Activated T-cell treated with anti-CD3 and anti-CD28 coated beads, Interleukin-2, amount 50 U/mL, for 24 hours (primary cell): ENCODE measurements around the gene ZNF771.

ENCODE experiments used
- DNase-seq: peaks from one replicate; pipeline ENCODE4 v3.0.0-alpha.2; 2020
- H3K27ac Mint-ChIP-seq: 2 replicates; pipeline ENCODE4 v1.8.0; 2020; ENCODE audit warnings: mild to moderate bottlenecking, mixed read lengths
- H3K27me3 Mint-ChIP-seq: 2 replicates; pipeline ENCODE4 v1.8.0; 2020; ENCODE audit warnings: mixed read lengths
- H3K36me3 Mint-ChIP-seq: 2 replicates; pipeline ENCODE4 v1.8.0; 2020; ENCODE audit warnings: low read depth, mixed read lengths
- H3K4me1 Mint-ChIP-seq: 2 replicates; pipeline ENCODE4 v1.8.0; 2020; ENCODE audit warnings: low read depth, mixed read lengths
- H3K4me3 Mint-ChIP-seq: 2 replicates; pipeline ENCODE4 v1.8.0; 2020; ENCODE audit warnings: mild to moderate bottlenecking, moderate library complexity, mixed read lengths
- H3K9me3 Mint-ChIP-seq: 2 replicates; pipeline ENCODE4 v1.8.0; 2020; ENCODE audit warnings: mixed read lengths

The ZNF771 gene

DNA sequence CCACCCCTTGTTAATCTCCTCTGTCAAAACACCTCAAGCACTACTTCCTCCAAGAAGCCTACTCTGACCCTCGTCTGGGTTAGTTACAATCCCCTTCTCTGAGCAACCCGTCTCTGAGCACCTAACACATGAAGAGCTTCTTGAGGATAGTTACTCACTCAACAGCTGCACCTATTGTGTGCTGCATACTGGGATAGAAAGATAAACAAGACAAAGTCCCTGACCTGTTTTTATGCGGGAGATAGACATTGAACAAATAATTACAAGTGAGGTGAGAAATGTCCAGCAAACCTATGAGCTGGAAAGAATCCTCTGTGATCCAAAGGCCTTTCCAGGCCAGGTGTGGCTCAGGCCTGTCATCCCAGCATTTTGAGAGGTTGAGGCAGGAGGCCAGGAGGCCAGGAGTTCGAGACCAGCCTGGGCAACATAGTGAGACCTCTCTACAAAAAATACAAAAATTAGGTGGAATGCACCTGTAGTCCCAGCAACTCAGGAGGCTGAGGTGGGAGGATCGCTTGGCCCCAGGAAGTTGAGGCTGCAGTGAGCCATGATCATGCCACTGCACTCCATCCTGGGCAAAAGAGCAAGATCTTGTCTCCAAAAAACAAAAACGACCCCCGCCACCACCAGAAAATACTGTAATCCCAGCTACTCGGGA lies 5.5 kb upstream of the ZNF771 start:
- H3K27ac Mint-ChIP-seq = peak overlapping the region; percentile 22
- peaks cover 32% of the 10 kb centered on the region for H3K36me3 Mint-ChIP-seq
- H3K4me1 Mint-ChIP-seq = peaks cover 46% of the 10 kb centered on the region
- H3K4me3 Mint-ChIP-seq = peak overlapping the region; percentile 43
- no peaks in the 10 kb centered on the region for H3K9me3 Mint-ChIP-seq
- DNase-seq = no peak
- H3K27me3 Mint-ChIP-seq = no peaks in the 10 kb centered on the region

DNA sequence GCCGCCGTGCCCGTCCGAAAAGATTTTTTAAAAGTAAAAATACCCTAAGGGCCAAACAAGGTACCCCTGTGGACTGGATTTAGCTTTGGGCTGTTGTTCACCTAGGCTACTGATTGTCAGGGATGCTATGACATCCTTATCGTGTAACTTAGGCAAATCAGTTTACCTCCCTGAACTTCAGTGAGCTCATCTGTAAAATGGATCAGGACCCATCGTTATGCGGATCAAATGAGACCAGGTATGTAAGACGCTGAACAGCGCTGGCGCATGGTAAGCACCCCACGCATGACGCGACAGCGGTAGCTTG lies 658 bp upstream of the ZNF771 start:
- no peaks in the 10 kb centered on the region for H3K9me3 Mint-ChIP-seq
- peaks cover 23% of the 10 kb centered on the region for H3K36me3 Mint-ChIP-seq
- peaks cover 32% of the 10 kb centered on the region for H3K4me1 Mint-ChIP-seq
- peak overlapping the region; percentile 99 for H3K27ac Mint-ChIP-seq
- H3K27me3 Mint-ChIP-seq = no peaks in the 10 kb centered on the region
- DNase-seq = no peak
- peak overlapping the region; percentile 87 for H3K4me3 Mint-ChIP-seq

GRCh38 chr16:30407804-30408534 lies 563 bp downstream of the ZNF771 start:
- H3K4me3 Mint-ChIP-seq = peak overlapping the region; percentile 87
- no peaks in the 10 kb centered on the region for H3K27me3 Mint-ChIP-seq
- no peaks in the 10 kb centered on the region for H3K9me3 Mint-ChIP-seq
- no peak for DNase-seq
- peaks cover 36% of the 10 kb centered on the region for H3K36me3 Mint-ChIP-seq
- H3K27ac Mint-ChIP-seq = peak overlapping the region; percentile 92
- H3K4me1 Mint-ChIP-seq = peaks cover 38% of the 10 kb centered on the region

DNA sequence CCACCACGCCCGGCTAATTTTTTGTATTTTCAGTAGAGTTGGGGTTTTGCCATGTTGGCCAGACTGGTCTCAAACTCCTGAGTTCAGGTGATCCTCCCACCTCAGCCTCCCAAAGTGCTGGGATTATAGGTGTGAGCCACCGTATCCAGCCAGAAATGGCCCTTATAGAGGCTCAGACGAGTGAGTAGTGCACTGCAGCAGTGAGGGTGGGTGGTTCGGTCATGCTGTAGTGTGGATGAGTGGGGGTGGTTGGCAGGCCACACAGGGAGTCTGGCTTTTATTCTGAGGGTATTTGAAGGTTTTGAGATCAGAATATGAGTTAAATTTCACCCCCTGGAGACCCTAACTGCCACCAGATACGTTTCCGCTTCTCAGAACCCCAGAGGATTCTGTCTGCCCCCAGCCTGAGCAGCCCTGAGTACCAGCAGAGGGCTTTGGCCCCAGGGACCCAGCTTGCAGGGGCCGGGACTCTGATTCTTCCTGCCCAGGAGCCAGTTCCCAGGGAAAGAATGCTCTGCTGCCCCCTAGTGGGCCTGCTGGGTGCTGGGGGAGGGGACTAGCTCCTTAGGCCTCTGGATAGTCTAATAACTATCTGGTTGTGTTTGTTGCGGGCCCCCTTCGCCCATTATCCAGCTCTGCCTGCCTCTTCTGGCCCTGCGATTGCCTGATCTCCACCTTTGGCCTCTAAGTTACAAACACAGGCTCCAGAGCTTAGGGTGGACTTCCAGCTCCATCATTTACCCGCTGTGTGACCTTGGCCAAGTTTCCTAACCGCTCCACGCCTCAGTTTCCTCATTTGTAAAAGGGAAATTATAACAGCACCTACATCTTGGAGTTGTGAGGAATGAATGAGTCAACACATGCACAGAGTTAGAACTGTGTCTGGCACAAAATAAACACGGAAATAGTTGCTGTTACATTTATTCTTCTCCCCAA lies 2.0 kb downstream of the ZNF771 start:
- DNase-seq = peak; percentile 95
- peak overlapping the region; percentile 77 for H3K27ac Mint-ChIP-seq
- H3K9me3 Mint-ChIP-seq = no peaks in the 10 kb centered on the region

DNA sequence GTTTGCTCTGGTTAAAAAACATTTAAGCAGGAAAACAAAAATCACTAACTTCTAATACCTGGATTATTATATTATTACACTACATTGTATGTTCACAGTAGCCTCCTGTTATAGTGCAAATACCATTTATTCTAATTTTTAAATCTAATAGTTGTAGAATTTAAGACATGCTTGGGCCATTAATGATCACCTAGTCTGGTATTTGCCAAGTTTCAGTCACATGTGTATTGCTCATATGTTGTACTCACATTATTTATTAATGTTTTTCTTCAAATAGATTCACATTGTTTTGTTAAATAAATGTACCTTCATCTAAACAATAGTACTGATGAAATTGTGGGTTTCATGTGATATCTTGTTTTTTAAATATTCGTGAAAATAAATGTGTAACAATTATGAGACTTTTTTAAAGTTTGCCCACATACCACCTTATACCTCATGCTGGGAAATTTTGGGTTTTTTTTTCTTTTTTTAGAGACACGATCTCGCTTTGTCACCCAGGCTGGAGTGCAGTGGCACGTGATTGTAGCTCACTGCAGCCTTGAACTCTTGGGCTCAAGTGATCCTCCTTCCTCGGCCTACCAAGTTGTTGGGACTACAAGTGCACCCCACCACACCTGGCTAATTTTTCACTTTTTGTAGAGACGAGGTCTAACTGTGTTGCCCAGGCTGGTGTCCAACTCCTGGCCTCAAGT lies 5.9 kb downstream of the ZNF771 start:
- H3K36me3 Mint-ChIP-seq = peaks cover 69% of the 10 kb centered on the region
- H3K4me1 Mint-ChIP-seq = peaks cover 51% of the 10 kb centered on the region
- H3K4me3 Mint-ChIP-seq = no peak overlapping the region
- no peaks in the 10 kb centered on the region for H3K9me3 Mint-ChIP-seq
- no peaks in the 10 kb centered on the region for H3K27me3 Mint-ChIP-seq
- peak overlapping the region; percentile 70 for H3K27ac Mint-ChIP-seq
- no peak for DNase-seq

More for the DNA sequence above, 2.0 kb downstream of the ZNF771 start:
- Mint-ChIP-seq H3K4me1 (peaks cover 44% of the 10 kb centered on the region), H3K27me3 (no peaks in the 10 kb centered on the region), H3K4me3 (peak overlapping the region; percentile 87), H3K36me3 (peaks cover 50% of the 10 kb centered on the region)

DNA sequence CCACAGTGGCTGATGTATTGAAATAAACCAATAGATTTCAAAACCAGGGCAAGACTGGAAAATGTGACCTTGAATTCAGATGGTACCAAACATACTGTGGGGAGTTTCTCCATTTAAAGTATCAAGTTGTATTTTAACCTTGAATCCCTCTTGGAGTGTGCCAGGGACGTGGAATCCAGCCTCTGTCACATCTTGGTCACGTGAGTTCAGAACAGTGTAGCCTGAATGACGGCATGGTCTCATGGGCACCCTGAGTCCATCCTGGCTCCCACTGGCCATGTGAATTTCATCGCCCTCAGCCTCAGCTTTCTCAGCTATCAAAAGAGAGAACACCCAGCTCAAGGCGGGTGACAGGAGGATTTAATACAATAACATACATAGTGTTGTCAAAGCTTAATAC lies 6.8 kb downstream of the ZNF771 start:
- no peak for DNase-seq
- Mint-ChIP-seq H3K4me3 (no peak overlapping the region), H3K36me3 (peaks cover 77% of the 10 kb centered on the region), H3K4me1 (peaks cover 51% of the 10 kb centered on the region), H3K27me3 (no peaks in the 10 kb centered on the region), H3K27ac (peak overlapping the region; percentile 70), H3K9me3 (no peaks in the 10 kb centered on the region)

DNA sequence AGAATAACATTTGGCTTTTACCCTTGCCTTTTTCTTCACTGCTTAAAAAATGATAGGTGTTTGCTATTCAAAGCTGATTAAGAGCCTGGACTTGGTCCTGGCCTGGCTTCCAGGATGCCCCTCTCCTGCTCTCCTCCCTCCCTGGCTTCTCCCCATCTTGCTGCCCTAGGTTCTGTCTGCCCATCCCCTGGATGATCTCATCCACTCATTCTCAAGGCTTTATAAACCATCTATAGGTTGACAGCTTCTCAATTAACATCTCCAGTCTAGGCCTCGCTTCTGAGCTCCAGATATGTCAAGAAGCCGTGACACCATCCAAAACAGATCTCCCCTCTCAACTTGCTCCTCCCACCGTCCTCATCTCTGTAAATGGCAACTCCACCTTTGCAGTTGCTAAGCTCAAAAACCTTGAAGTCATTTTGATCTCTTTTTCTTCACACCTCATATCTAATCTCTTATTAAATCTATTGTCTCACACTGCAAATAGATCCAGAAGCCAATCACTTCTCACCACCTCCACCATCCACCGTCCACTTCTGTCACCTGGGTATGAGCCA lies 8.7 kb downstream of the ZNF771 start:
- H3K27me3 Mint-ChIP-seq = no peaks in the 10 kb centered on the region
- H3K27ac Mint-ChIP-seq = peak overlapping the region; percentile 35
- no peaks in the 10 kb centered on the region for H3K9me3 Mint-ChIP-seq
- no peak overlapping the region for H3K4me3 Mint-ChIP-seq
- DNase-seq = no peak
- peaks cover 45% of the 10 kb centered on the region for H3K4me1 Mint-ChIP-seq
- H3K36me3 Mint-ChIP-seq = peaks cover 73% of the 10 kb centered on the region

- H3K27me3 Mint-ChIP-seq = no peaks in the 10 kb centered on the region
- H3K36me3 Mint-ChIP-seq = peaks cover 73% of the 10 kb centered on the region
- peak overlapping the region; percentile 41 for H3K27ac Mint-ChIP-seq
- H3K4me1 Mint-ChIP-seq = peaks cover 46% of the 10 kb centered on the region
- H3K4me3 Mint-ChIP-seq = peak overlapping the region; percentile 16
- H3K9me3 Mint-ChIP-seq = no peaks in the 10 kb centered on the region
- DNase-seq = no peak
Observed at GRCh38 chr16:30416624-30417528, 9.5 kb downstream of the ZNF771 start.

DNA sequence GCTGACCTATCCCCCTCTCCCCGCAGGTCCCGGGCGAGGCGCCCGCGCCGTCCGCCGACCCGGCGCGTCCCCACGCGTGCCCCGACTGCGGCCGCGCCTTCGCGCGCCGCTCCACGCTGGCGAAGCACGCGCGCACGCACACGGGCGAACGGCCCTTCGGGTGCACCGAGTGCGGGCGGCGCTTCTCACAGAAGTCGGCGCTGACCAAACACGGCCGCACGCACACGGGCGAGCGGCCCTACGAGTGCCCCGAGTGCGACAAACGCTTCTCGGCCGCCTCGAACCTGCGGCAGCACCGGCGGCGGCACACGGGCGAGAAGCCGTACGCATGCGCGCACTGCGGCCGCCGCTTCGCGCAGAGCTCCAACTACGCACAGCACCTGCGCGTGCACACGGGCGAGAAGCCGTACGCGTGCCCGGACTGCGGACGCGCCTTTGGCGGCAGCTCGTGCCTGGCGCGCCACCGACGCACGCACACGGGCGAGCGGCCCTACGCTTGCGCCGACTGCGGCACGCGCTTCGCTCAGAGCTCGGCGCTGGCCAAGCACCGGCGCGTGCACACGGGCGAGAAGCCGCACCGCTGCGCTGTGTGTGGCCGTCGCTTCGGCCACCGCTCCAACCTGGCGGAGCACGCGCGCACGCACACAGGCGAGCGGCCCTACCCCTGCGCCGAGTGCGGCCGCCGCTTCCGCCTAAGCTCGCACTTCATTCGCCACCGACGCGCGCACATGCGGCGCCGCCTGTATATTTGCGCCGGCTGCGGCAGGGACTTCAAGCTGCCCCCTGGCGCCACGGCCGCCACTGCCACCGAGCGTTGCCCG lies 10.3 kb downstream of the ZNF771 start:
- peaks cover 73% of the 10 kb centered on the region for H3K36me3 Mint-ChIP-seq

GRCh38 chr16:30418350-30419181 lies 11.2 kb downstream of the ZNF771 start:
- Mint-ChIP-seq H3K4me1 (peaks cover 37% of the 10 kb centered on the region), H3K27ac (peak overlapping the region; percentile 84), H3K4me3 (peak overlapping the region; percentile 57), H3K36me3 (peaks cover 72% of the 10 kb centered on the region), H3K9me3 (no peaks in the 10 kb centered on the region), H3K27me3 (no peaks in the 10 kb centered on the region)
- DNase-seq = no peak

More for the DNA sequence above, 10.3 kb downstream of the ZNF771 start:
- Mint-ChIP-seq H3K9me3 (no peaks in the 10 kb centered on the region), H3K27ac (peak overlapping the region; percentile 55), H3K4me3 (peak overlapping the region; percentile 59), H3K4me1 (peaks cover 41% of the 10 kb centered on the region), H3K27me3 (no peaks in the 10 kb centered on the region)
- DNase-seq = peak; percentile 92

DNA sequence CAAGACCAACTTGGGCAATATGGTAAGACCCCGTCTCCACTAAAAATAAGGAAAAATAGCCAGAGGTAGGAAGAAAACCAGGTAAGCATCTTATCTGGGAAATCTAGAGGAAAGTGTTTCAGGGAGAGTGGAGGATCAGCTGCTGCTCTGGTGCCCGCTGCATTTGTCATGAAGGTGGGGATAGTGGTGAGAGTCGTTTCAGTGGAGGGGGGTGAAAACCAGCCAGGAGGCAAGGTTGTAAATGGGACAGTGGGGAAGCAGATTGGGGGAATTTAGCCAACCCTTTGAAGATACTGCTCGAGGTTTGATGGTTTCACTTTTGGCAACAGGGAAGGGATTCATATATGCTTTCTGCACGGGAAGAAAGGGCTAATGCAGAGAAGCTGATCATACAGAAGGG lies 13.6 kb downstream of the ZNF771 start:
- H3K27me3 Mint-ChIP-seq = no peaks in the 10 kb centered on the region
- H3K4me3 Mint-ChIP-seq = no peak overlapping the region
- peaks cover 79% of the 10 kb centered on the region for H3K36me3 Mint-ChIP-seq
- H3K9me3 Mint-ChIP-seq = no peaks in the 10 kb centered on the region
- no peak for DNase-seq
- peak overlapping the region; percentile 63 for H3K27ac Mint-ChIP-seq
- peaks cover 32% of the 10 kb centered on the region for H3K4me1 Mint-ChIP-seq

GRCh38 chr16:30428055-30428454 lies 20.6 kb downstream of the ZNF771 start:
- no peaks in the 10 kb centered on the region for H3K9me3 Mint-ChIP-seq
- no peak overlapping the region for H3K27ac Mint-ChIP-seq
- H3K4me3 Mint-ChIP-seq = no peak overlapping the region
- DNase-seq = no peak
- H3K4me1 Mint-ChIP-seq = peaks cover 27% of the 10 kb centered on the region
- peaks cover 34% of the 10 kb centered on the region for H3K36me3 Mint-ChIP-seq
- no peaks in the 10 kb centered on the region for H3K27me3 Mint-ChIP-seq
